ENCODE results near the gene PGPEP1. TPM values are rescaled to one million over a fixed set of nuclear protein-coding genes. Genes with fewer than 3 reads are reported as not detected.
A peak's percentile ranks its signal among the peaks of the same experiment; 100 is the strongest.

Gene PGPEP1
- polyA plus RNA-seq, 1 of the 3 experiments (the other 2 are of a cell fraction) = 13.8 TPM

- peak overlapping the region; percentile 74 for H3K4me2 ChIP-seq
- peaks cover 10 to 14% of the 10 kb centered on the region in 2 experiments; a peak in 2 of 4 replicates for H3K4me1 ChIP-seq (ENCODE audit: control insufficient read depth in 1 of 2, insufficient read depth in 2 of 2, low read depth in 1 of 2, low read length in 1 of 2)
- H3K36me3 ChIP-seq (replicated peaks in 1 of 2; ENCODE audit: control insufficient read depth in 1 of 2, insufficient read depth in 2 of 2, low read length in 1 of 2) = no peaks in the 10 kb centered on the region
- H3K9me2 ChIP-seq = no peaks in the 10 kb centered on the region
- H3K4me3 ChIP-seq (ENCODE audit: low read depth in 2 of 2, low read length in 1 of 2) = peak overlapping the region; percentile 39 to 52
- H3K9ac ChIP-seq = peak overlapping the region; percentile 58
- H3K9me3 ChIP-seq = no peaks in the 10 kb centered on the region
- POLR2A ChIA-PET = interaction anchor here (0.6 to 1.6 kb wide), 7 partner anchors 10 to 1069 kb away, joined by 3 to 34 read pairs (median 4); partner anchors contain the start of gene JUND
- H3K79me2 ChIP-seq (ENCODE audit: insufficient read depth) = no peaks in the 10 kb centered on the region
- H2AFZ ChIP-seq (ENCODE audit: low read depth) = peak overlapping the region; percentile 83
- no peaks in the 10 kb centered on the region for H3K27me3 ChIP-seq (ENCODE audit: insufficient read depth)
- peak overlapping the region; percentile 63 to 84 for H3K27ac ChIP-seq (ENCODE audit: low read depth in 2 of 2, low read length in 1 of 2)
- no peaks in the 10 kb centered on the region for H4K20me1 ChIP-seq (ENCODE audit: insufficient read depth)
- peak; percentile 94 for DNase-seq
- 0% methylated on average over 9 of the region's 9 CpGs for WGBS (ENCODE audit: low lambda C conversion rate)
- peaks cover 11% of the 10 kb centered on the region for H3F3A ChIP-seq (replicated peaks; ENCODE audit: insufficient read depth)
- CTCF ChIA-PET = interaction anchor here (0.6 to 7.7 kb wide), 18 partner anchors 10 to 215 kb away, joined by 3 to 216 read pairs (median 4); partner anchors contain the start of genes IQCN and JUND
- peak in 1 of 2 experiments; percentile 53; a peak in 2 of 4 replicates for TF ChIP-seq EP300 (IDR thresholded peaks at IDR 0.05; ENCODE audit: borderline replicate concordance in 1 of 2, low read depth in 1 of 2, low read length in 1 of 2)
- TF ChIP-seq, protein P1, sequence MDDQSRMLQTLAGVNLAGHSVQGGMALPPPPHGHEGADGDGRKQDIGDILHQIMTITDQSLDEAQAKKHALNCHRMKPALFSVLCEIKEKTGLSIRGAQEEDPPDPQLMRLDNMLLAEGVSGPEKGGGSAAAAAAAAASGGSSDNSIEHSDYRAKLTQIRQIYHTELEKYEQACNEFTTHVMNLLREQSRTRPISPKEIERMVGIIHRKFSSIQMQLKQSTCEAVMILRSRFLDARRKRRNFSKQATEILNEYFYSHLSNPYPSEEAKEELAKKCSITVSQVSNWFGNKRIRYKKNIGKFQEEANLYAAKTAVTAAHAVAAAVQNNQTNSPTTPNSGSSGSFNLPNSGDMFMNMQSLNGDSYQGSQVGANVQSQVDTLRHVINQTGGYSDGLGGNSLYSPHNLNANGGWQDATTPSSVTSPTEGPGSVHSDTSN (IDR thresholded peaks at IDR 0.05) = no peak
- TF ChIP-seq, protein P2, sequence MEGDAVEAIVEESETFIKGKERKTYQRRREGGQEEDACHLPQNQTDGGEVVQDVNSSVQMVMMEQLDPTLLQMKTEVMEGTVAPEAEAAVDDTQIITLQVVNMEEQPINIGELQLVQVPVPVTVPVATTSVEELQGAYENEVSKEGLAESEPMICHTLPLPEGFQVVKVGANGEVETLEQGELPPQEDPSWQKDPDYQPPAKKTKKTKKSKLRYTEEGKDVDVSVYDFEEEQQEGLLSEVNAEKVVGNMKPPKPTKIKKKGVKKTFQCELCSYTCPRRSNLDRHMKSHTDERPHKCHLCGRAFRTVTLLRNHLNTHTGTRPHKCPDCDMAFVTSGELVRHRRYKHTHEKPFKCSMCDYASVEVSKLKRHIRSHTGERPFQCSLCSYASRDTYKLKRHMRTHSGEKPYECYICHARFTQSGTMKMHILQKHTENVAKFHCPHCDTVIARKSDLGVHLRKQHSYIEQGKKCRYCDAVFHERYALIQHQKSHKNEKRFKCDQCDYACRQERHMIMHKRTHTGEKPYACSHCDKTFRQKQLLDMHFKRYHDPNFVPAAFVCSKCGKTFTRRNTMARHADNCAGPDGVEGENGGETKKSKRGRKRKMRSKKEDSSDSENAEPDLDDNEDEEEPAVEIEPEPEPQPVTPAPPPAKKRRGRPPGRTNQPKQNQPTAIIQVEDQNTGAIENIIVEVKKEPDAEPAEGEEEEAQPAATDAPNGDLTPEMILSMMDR (IDR thresholded peaks at IDR 0.05) = peak; percentile 93
- peak; percentile 90 for TF ChIP-seq RAD21 (IDR thresholded peaks at IDR 0.05; ENCODE audit: low read length)
- peak; percentile 93 for TF ChIP-seq SMC3 (IDR thresholded peaks at IDR 0.05; ENCODE audit: low read depth, low read length)
- no peak for TF ChIP-seq MEF2A (IDR thresholded peaks at IDR 0.05; ENCODE audit: borderline replicate concordance, low read depth)
- TF ChIP-seq, protein P3, sequence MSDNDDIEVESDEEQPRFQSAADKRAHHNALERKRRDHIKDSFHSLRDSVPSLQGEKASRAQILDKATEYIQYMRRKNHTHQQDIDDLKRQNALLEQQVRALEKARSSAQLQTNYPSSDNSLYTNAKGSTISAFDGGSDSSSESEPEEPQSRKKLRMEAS (IDR thresholded peaks at IDR 0.05; ENCODE audit: low read depth) = peak; percentile 95
- TF ChIP-seq POLR2AphosphoS5 (IDR thresholded peaks at IDR 0.05; ENCODE audit: low read depth, low read length) = peak; percentile 84
- peak; percentile 36; the same call in 1 of the 2 replicates for TF ChIP-seq TAF1 (IDR thresholded peaks at IDR 0.05; ENCODE audit: borderline replicate concordance, low read depth, low read length)
- TF ChIP-seq RFX5 (IDR thresholded peaks at IDR 0.05; ENCODE audit: low read length) = peak; percentile 93
These were observed 11.9 kb upstream of the PGPEP1 start for GRCh38 chr19:18328340-18329034.

DNA sequence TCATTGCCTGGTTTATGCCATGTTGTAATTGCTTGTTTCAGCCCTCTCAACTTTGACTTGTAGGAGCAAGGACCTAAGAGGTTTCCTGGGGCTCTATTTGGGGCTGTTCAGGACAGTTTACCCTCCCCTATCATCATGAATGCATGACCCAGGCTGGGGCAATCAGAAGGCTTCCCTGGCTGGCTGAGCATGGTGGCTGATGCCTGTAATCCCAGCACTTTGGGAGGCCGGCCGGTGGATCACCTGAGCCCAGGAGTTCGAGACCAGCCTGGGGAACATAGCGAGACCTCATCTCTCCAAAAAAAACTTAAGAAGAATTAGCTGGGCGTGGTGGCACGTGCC lies 11.4 kb upstream of the PGPEP1 start:
- Histone ChIP-seq H3F3A (replicated peaks; ENCODE audit: insufficient read depth) (peaks cover 6% of the 10 kb centered on the region), H3K9me3 (no peaks in the 10 kb centered on the region), H3K4me2 (peak overlapping the region; percentile 74), H3K27ac (ENCODE audit: low read depth in 2 of 2, low read length in 1 of 2) (peak overlapping the region; percentile 63 to 84), H3K9me2 (no peaks in the 10 kb centered on the region), H3K9ac (peak overlapping the region; percentile 58), H2AFZ (ENCODE audit: low read depth) (peak overlapping the region; percentile 83), H3K4me3 (ENCODE audit: low read depth in 2 of 2, low read length in 1 of 2) (peak overlapping the region; percentile 39 to 52), H3K36me3 (replicated peaks in 1 of 2; ENCODE audit: control insufficient read depth in 1 of 2, insufficient read depth in 2 of 2, low read length in 1 of 2) (no peaks in the 10 kb centered on the region), H3K27me3 (ENCODE audit: insufficient read depth) (no peaks in the 10 kb centered on the region), H4K20me1 (ENCODE audit: insufficient read depth) (no peaks in the 10 kb centered on the region), H3K4me1 (ENCODE audit: control insufficient read depth in 1 of 2, insufficient read depth in 2 of 2, low read depth in 1 of 2, low read length in 1 of 2) (peaks cover 5 to 11% of the 10 kb centered on the region in 2 experiments; a peak in 2 of 4 replicates), H3K79me2 (ENCODE audit: insufficient read depth) (no peaks in the 10 kb centered on the region)
- TF ChIP-seq EP300 (IDR thresholded peaks at IDR 0.05; ENCODE audit: borderline replicate concordance in 1 of 2, low read depth in 1 of 2, low read length in 1 of 2) = no peak
- TF ChIP-seq TCF12 (IDR thresholded peaks at IDR 0.05) = no peak
- no peak for TF ChIP-seq GATA2 (CRISPR knock-in tag; IDR thresholded peaks at IDR 0.05)
- TF ChIP-seq, protein P4, sequence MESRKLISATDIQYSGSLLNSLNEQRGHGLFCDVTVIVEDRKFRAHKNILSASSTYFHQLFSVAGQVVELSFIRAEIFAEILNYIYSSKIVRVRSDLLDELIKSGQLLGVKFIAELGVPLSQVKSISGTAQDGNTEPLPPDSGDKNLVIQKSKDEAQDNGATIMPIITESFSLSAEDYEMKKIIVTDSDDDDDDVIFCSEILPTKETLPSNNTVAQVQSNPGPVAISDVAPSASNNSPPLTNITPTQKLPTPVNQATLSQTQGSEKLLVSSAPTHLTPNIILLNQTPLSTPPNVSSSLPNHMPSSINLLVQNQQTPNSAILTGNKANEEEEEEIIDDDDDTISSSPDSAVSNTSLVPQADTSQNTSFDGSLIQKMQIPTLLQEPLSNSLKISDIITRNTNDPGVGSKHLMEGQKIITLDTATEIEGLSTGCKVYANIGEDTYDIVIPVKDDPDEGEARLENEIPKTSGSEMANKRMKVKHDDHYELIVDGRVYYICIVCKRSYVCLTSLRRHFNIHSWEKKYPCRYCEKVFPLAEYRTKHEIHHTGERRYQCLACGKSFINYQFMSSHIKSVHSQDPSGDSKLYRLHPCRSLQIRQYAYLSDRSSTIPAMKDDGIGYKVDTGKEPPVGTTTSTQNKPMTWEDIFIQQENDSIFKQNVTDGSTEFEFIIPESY (IDR thresholded peaks at IDR 0.05; ENCODE audit: borderline replicate concordance, low read depth) = no peak
- TF ChIP-seq NRF1 (IDR thresholded peaks at IDR 0.05; ENCODE audit: low read depth, low read length) = no peak
- TF ChIP-seq RFX5 (IDR thresholded peaks at IDR 0.05; ENCODE audit: low read length) = no peak
- TF ChIP-seq RCOR1 (IDR thresholded peaks at IDR 0.05; ENCODE audit: low read length) = no peak
- no peak for TF ChIP-seq USF2 (IDR thresholded peaks at IDR 0.05; ENCODE audit: borderline replicate concordance, low read depth, low read length)
- TF ChIP-seq TAF1 (IDR thresholded peaks at IDR 0.05; ENCODE audit: borderline replicate concordance, low read depth, low read length) = no peak
- no peak for TF ChIP-seq MEF2A (IDR thresholded peaks at IDR 0.05; ENCODE audit: borderline replicate concordance, low read depth)
- TF ChIP-seq, protein P5, sequence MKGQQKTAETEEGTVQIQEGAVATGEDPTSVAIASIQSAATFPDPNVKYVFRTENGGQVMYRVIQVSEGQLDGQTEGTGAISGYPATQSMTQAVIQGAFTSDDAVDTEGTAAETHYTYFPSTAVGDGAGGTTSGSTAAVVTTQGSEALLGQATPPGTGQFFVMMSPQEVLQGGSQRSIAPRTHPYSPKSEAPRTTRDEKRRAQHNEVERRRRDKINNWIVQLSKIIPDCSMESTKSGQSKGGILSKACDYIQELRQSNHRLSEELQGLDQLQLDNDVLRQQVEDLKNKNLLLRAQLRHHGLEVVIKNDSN (IDR thresholded peaks at IDR 0.05; ENCODE audit: borderline replicate concordance, low read depth) = no peak
- TF ChIP-seq JUND (IDR thresholded peaks at IDR 0.05) = no peak
- 88% methylated on average over 6 of the region's 6 CpGs for WGBS (ENCODE audit: low lambda C conversion rate)
- POLR2A ChIA-PET = interaction anchor here (0.6 to 1.6 kb wide), 7 partner anchors 11 to 1069 kb away, joined by 3 to 34 read pairs (median 4); partner anchors contain the start of gene JUND
- DNase-seq = no peak
- CTCF ChIA-PET = interaction anchor here (0.9 to 7.7 kb wide), 17 partner anchors 10 to 216 kb away, joined by 3 to 216 read pairs (median 8); partner anchors contain the start of genes IQCN and JUND

Measured in SK-N-SH (cell line).